GM12878 (cell line): Measurements from ENCODE around the gene TMED10. TPM values are rescaled to one million over a fixed set of nuclear protein-coding genes. Genes with fewer than 3 reads are reported as not detected.

Experiments used
- ATAC-seq: fragments of 200-7000 bp; cut with Tn5 transposase; 3 replicates; pipeline ENCODE4 v1.9.1; 2020; ENCODE audit warnings: mild to moderate bottlenecking, moderate library complexity
- BruUV-seq: library from RNA; stranded (reverse); fragments of 400-500 nt; replicated peaks from 2 replicates; lab custom pipeline; 2021; lab: Mats Ljungman, UMichigan
- CTCF ChIA-PET: fragments of 300-600 bp; sonication (Branson Sonifier 250); formaldehyde crosslinking; extraction: SDS; loops from one replicate; lab custom pipeline; 2021; ENCODE audit warnings: inconsistent platforms; lab: Yijun Ruan, JAX
- POLR2A ChIA-PET: fragments of 350-600 bp; formaldehyde crosslinking; extraction: SDS; loops from one replicate; lab custom pipeline; 2021; ENCODE audit warnings: inconsistent platforms; lab: Charles Lee
- RAD21 ChIA-PET: fragments of 300-600 bp; sonication (Branson Sonifier 250); formaldehyde crosslinking; loops from one replicate; lab custom pipeline; 2023; ENCODE audit warnings: antibody characterized with exemption; ENCODE audit not compliant: unreplicated experiment; lab: Charles Lee
- SMC1A ChIA-PET: fragments of 300-600 bp; sonication (Branson Sonifier 250); formaldehyde crosslinking; loops from one replicate; lab custom pipeline; 2023; ENCODE audit not compliant: unreplicated experiment, uncharacterized antibody; lab: Charles Lee
- DNase-seq: peaks from one replicate; pipeline ENCODE4 v3.0.0-alpha.2; 2011; ENCODE audit warnings: low read depth, low spot score
- FAIRE-seq: peaks from 3 replicates; lab custom pipeline; 2011; peaks lifted over from hg19 to GRCh38; lab: Jason Lieb, UNC
- H2AFZ ChIP-seq: 2 replicates; pipeline ENCODE4 v1.6.0; 2011; ENCODE audit warnings: low read depth, low read length, control low read depth; ENCODE audit not compliant: control insufficient read depth
- H3K27ac ChIP-seq: 2 replicates; pipeline ENCODE4 v1.5.1; 2011; ENCODE audit warnings: control low read depth; ENCODE audit not compliant: control insufficient read depth, insufficient read depth
- H3K27me3 ChIP-seq, 2 experiments: replicated peaks in 1 of 2; 2 replicates each; pipeline versions ENCODE4 v1.6.0 to v1.6.1; 2011; ENCODE audit warnings: low read length in 1 of 2; ENCODE audit not compliant: control insufficient read depth in 2 of 2, insufficient read depth in 2 of 2
- H3K36me3 ChIP-seq, 2 experiments: 2 replicates each; pipeline ENCODE4 v1.5.1; 2011; ENCODE audit warnings: low read length in 1 of 2; ENCODE audit not compliant: control insufficient read depth in 2 of 2, insufficient read depth in 2 of 2
- H3K4me1 ChIP-seq: 2 replicates; pipeline ENCODE4 v1.6.1; 2011; ENCODE audit warnings: mild to moderate bottlenecking, low read length, moderate library complexity, mixed read lengths; ENCODE audit not compliant: control insufficient read depth, insufficient read depth
- H3K4me2 ChIP-seq: 2 replicates; pipeline ENCODE4 v1.6.0; 2011; ENCODE audit warnings: control low read depth; ENCODE audit not compliant: control insufficient read depth, insufficient read depth
- H3K4me3 ChIP-seq: fragments of 200-600 bp; sonication (generic); 2 replicates; pipeline ENCODE4 v1.5.1; 2016
- H3K79me2 ChIP-seq: 2 replicates; pipeline ENCODE4 v1.6.0; 2011; ENCODE audit warnings: low read length; ENCODE audit not compliant: control insufficient read depth, insufficient read depth
- H3K9ac ChIP-seq: 2 replicates; pipeline ENCODE4 v1.8.0; 2011; ENCODE audit warnings: low read length, control low read depth, mixed read lengths; ENCODE audit not compliant: control insufficient read depth, insufficient read depth
- H3K9me3 ChIP-seq: replicated peaks from 3 replicates; pipeline ENCODE4 v1.5.1; 2011; ENCODE audit warnings: mild to moderate bottlenecking, low read length; ENCODE audit not compliant: control insufficient read depth, insufficient read depth
- H4K20me1 ChIP-seq: 2 replicates; pipeline ENCODE4 v1.6.0; 2011; ENCODE audit not compliant: control insufficient read depth, insufficient read depth
- ATF3 ChIP-seq: IDR thresholded peaks from 2 replicates; pipeline ENCODE4 v1.6.1; 2011; ENCODE audit warnings: low read depth, mild to moderate bottlenecking, low read length, moderate library complexity, borderline replicate concordance; ENCODE audit errors: extremely low read depth
- BCL11A ChIP-seq: IDR thresholded peaks from 2 replicates; pipeline ENCODE4 v1.6.1; 2011; ENCODE audit warnings: low read depth, low read length
- FOXM1 ChIP-seq: IDR thresholded peaks from 2 replicates; pipeline ENCODE4 v1.6.1; 2012; ENCODE audit warnings: low read depth, mild to moderate bottlenecking, inconsistent platforms, low read length, moderate library complexity
- IKZF2 ChIP-seq, 2 experiments: fragments of 450-650 bp; IDR thresholded peaks; 2 replicates each; pipeline ENCODE4 v1.6.1; 2017; ENCODE audit warnings: mild to moderate bottlenecking in 2 of 2, moderate library complexity in 2 of 2
- JUND ChIP-seq: IDR thresholded peaks from 2 replicates; pipeline ENCODE4 v1.6.1; 2012; ENCODE audit warnings: low read depth, mild to moderate bottlenecking, low read length, improper control_type of control experiment, moderate library complexity
- MTA3 ChIP-seq: IDR thresholded peaks from 2 replicates; pipeline ENCODE4 v1.6.1; 2012; ENCODE audit warnings: low read length, inconsistent platforms, borderline replicate concordance
- RELA ChIP-seq: fragments of 450-650 bp; IDR thresholded peaks from 2 replicates; pipeline ENCODE4 v1.8.0; 2014; ENCODE audit warnings: borderline replicate concordance; ENCODE audit not compliant: partially characterized antibody
- REST ChIP-seq: IDR thresholded peaks from 2 replicates; pipeline ENCODE4 v1.6.1; 2012; ENCODE audit warnings: mild to moderate bottlenecking, low read depth, low read length
- SRF ChIP-seq, 2 experiments: IDR thresholded peaks; 2 replicates each; pipeline ENCODE4 v1.6.1; 2011; ENCODE audit warnings: low read depth in 2 of 2, low read length in 2 of 2, mild to moderate bottlenecking in 1 of 2, moderate library complexity in 1 of 2
- TBL1XR1 ChIP-seq: IDR thresholded peaks from 2 replicates; pipeline ENCODE4 v1.6.1; 2012; ENCODE audit warnings: low read depth, low read length, improper control_type of control experiment
- TCF12 ChIP-seq: IDR thresholded peaks from 2 replicates; pipeline ENCODE4 v1.6.1; 2011; ENCODE audit warnings: low read depth, mild to moderate bottlenecking, low read length
- WGBS: methylation state at CpG from one replicate; pipeline ENCODE4 v1.1.6; 2016; ENCODE audit warnings: low lambda C conversion rate; ENCODE audit not compliant: insufficient replicate concordance, insufficient coverage; ENCODE audit errors: missing lambda C conversion rate; 5-methylcytosine and 5-hydroxymethylcytosine counted together
- in situ Hi-C: fragments of 300-500 bp; cut with MboI; formaldehyde crosslinking; loops from 9 replicates; pipeline ENCODE4 v1.14.3; 2018; ENCODE audit warnings: mixed read lengths
- intact Hi-C: fragments of 100-400 bp; cut with micrococcal nuclease; formaldehyde crosslinking; loops from one replicate; pipeline ENCODE4 v1.14.2; 2022; ENCODE audit not compliant: unreplicated experiment
- polyA plus RNA-seq, 11 experiments: library from polyadenylated mRNA; depleted of rRNA in 4 of 11; unstranded in 6 of 11; stranded (reverse) in 5 of 11; fragments of >200 nt; fragmentation: Nextera tagmentation in 4 of 11; fragmentation: Illumina TruSeq in 1 of 11; extraction: Ambion mirVana in 4 of 11; extraction: Trizol in 1 of 11; gene quantifications; 1 replicate in 1 of 11; 2 replicates in 10 of 11; pipeline versions ENCODE4 v1.2.1 to v1.2.3, GENCODE V29; 2011 to 2016; ENCODE audit warnings: inconsistent platforms in 2 of 11, missing spikeins in 2 of 11, low read depth in 1 of 11
- total RNA-seq, 4 experiments: library from RNA; depleted of rRNA in 3 of 4; stranded (reverse); fragments of >200 nt in 3 of 4; fragmentation: Illumina TruSeq in 1 of 4; extraction: Trizol in 1 of 4; gene quantifications; 2 replicates each; pipeline versions ENCODE4 v1.2.1 to v1.2.3, GENCODE V29; 2013 to 2021

TMED10 gene
- total and polyA plus RNA-seq, 10 of the 15 experiments (the other 5 are each of a cell fraction or from before 2014, with no cell fraction given) = 99.8 to 270 (median 180) TPM

- Histone ChIP-seq H2AFZ (no peak overlapping the region), H3K9ac (no peak overlapping the region), H3K4me1 (peaks cover 11% of the 10 kb centered on the region), H4K20me1 (no peaks in the 10 kb centered on the region), H3K4me3 (no peak overlapping the region), H3K27me3 (no peaks in the 10 kb centered on the region), H3K9me3 (no peaks in the 10 kb centered on the region), H3K4me2 (peak overlapping the region; percentile 95), H3K27ac (no peak overlapping the region; the same call in 1 of the 2 replicates), H3K36me3 (peaks cover 0 to 7% of the 10 kb centered on the region in 2 experiments; a peak in 2 of 4 replicates), H3K79me2 (peaks cover 32% of the 10 kb centered on the region)
- 83% methylated on average over 5 of the region's 5 CpGs for WGBS
- CTCF ChIA-PET = interaction anchor here (0.6 to 11.2 kb wide), 4 partner anchors 11 to 539 kb away, joined by 3 to 279 read pairs (median 3); no protein-coding TSS in a partner anchor
- no TSS peak for BruUV-seq
- POLR2A ChIA-PET = interaction anchor here (0.9 to 1.3 kb wide), 2 partner anchors 15 to 174 kb away, joined by 3 read pairs; no protein-coding TSS in a partner anchor
- RAD21 ChIA-PET = interaction anchor here (1.2 to 1.8 kb wide), 2 partner anchors 10 to 325 kb away, joined by 3 to 4 read pairs; no protein-coding TSS in a partner anchor
- no peak for DNase-seq
- in situ Hi-C loops (loop anchor here (5.0 to 10.0 kb wide), 3 partner anchors 356 to 526 kb away; no protein-coding TSS in a partner anchor), intact Hi-C loops (no loop called here)
- no peak for FAIRE-seq
- no peak for ATAC-seq
- no peak for TF ChIP-seq MTA3
- no peak for TF ChIP-seq RELA
- no peak for TF ChIP-seq TCF12
- no peak for TF ChIP-seq SRF (IDR thresholded peaks at IDR 0.05; ENCODE audit: low read depth in 2 of 2, low read length in 2 of 2)
- no peak for TF ChIP-seq JUND
- no peak for TF ChIP-seq BCL11A
- no peak for TF ChIP-seq REST
- TF ChIP-seq TBL1XR1 = no peak
- TF ChIP-seq IKZF2 (IDR thresholded peaks at IDR 0.05) = no peak
- TF ChIP-seq ATF3 = no peak
- TF ChIP-seq FOXM1 = no peak
- SMC1A ChIA-PET = interaction anchor here (0.8 to 5.2 kb wide), 6 partner anchors 8 to 358 kb away, joined by 3 to 154 read pairs (median 4); no protein-coding TSS in a partner anchor
Observed at GRCh38 chr14:75128596-75128990, 47.8 kb downstream of the TMED10 start.
